ENCODE data around the gene COQ8B. TPM values are rescaled to one million over a fixed set of nuclear protein-coding genes. Genes with fewer than 3 reads are reported as not detected.

COQ8B gene
- total RNA-seq, 1 experiment from 2014 or later = 57.7 TPM

DNA sequence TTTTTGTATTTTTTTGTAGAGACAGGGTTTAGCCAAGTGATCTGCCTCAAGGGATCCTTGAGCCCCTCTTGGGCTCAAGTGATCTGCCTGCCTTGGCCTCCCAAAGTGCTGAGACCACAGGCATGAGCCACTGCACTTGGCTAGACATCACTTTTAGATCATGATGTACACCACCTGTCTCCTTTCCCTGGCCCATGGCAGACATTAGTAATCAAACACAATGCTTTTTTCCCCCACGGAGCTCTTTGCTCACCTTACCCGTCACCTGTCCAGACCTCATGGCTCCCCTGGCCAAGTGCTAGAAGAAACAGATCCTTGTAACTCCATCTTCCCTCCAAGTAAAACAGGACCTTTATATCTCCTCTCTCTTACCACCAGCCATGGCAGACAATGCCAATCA lies 44.6 kb downstream of the COQ8B start:
- no peak for TF ChIP-seq CTCF (conservative IDR thresholded peaks at IDR 0.05)
- TF ChIP-seq EZH2 (IDR thresholded peaks at IDR 0.05; ENCODE audit: low read depth) = no peak
- H3K27ac ChIP-seq = no peak overlapping the region
- H3K4me2 ChIP-seq = no peak overlapping the region
- H3K36me3 ChIP-seq (ENCODE audit: low read depth) = 0 out of 2 replicates have a peak, but pooled peaks cover 6% of the 10 kb centered on the region
- H3K79me2 ChIP-seq (ENCODE audit: low read depth) = no peaks in the 10 kb centered on the region
- no peak for DNase-seq
- no peaks in the 10 kb centered on the region for H4K20me1 ChIP-seq (ENCODE audit: insufficient read depth)
- no peaks in the 10 kb centered on the region for H3K9me3 ChIP-seq (ENCODE audit: insufficient read depth, low read depth)
- ChIA-PET CTCF (no interaction called here), POLR2A (ENCODE audit: unreplicated experiment) (interaction anchor here (0.6 kb wide), 1 partner anchor 46 kb away, joined by 6 read pairs; no protein-coding TSS in a partner anchor)
- H2AFZ ChIP-seq = no peak overlapping the region
- no TSS peak for BruUV-seq (replicated peaks)
- intact Hi-C loops (cut with micrococcal nuclease; ENCODE audit: unreplicated experiment) = no loop called here
- H3K9me2 ChIP-seq (ENCODE audit: insufficient read depth) = no peaks in the 10 kb centered on the region
- peaks cover under 1% of the 10 kb centered on the region for H3K4me1 ChIP-seq (replicated peaks; ENCODE audit: insufficient read depth)
- no peaks in the 10 kb centered on the region for H3K27me3 ChIP-seq (ENCODE audit: insufficient read depth, low read depth)
- no peak overlapping the region for H3K4me3 ChIP-seq
- no peaks in the 10 kb centered on the region; the same call in 1 of the 2 replicates for H3F3A ChIP-seq (ENCODE audit: insufficient read depth, low read depth)

GRCh38 chr19:40671404-40671803 lies 45.3 kb downstream of the COQ8B start:
- Histone ChIP-seq H3F3A (ENCODE audit: insufficient read depth, low read depth) (peaks cover 3% of the 10 kb centered on the region), H3K27ac (no peak overlapping the region), H3K79me2 (ENCODE audit: low read depth) (no peaks in the 10 kb centered on the region), H4K20me1 (ENCODE audit: insufficient read depth) (no peaks in the 10 kb centered on the region), H3K36me3 (ENCODE audit: low read depth) (0 out of 2 replicates have a peak, but pooled peaks cover 6% of the 10 kb centered on the region), H3K4me2 (no peak overlapping the region), H3K4me3 (no peak overlapping the region), H3K9me2 (ENCODE audit: insufficient read depth) (no peaks in the 10 kb centered on the region), H3K27me3 (ENCODE audit: insufficient read depth, low read depth) (no peaks in the 10 kb centered on the region), H3K4me1 (replicated peaks; ENCODE audit: insufficient read depth) (peaks cover 7% of the 10 kb centered on the region), H3K9me3 (ENCODE audit: insufficient read depth, low read depth) (no peaks in the 10 kb centered on the region), H2AFZ (no peak overlapping the region)
- intact Hi-C loops (cut with micrococcal nuclease; ENCODE audit: unreplicated experiment) = no loop called here
- TF ChIP-seq EZH2 (IDR thresholded peaks at IDR 0.05; ENCODE audit: low read depth) (no peak), CTCF (conservative IDR thresholded peaks at IDR 0.05) (no peak)
- POLR2A ChIA-PET (ENCODE audit: unreplicated experiment) = no interaction called here
- no TSS peak for BruUV-seq (replicated peaks)
- CTCF ChIA-PET = no interaction called here
- DNase-seq = no peak

GRCh38 chr19:40668991-40669614 lies 47.6 kb downstream of the COQ8B start:
- intact Hi-C loops (cut with micrococcal nuclease; ENCODE audit: unreplicated experiment) = loop anchor here (10.0 kb wide), 1 partner anchor 906 kb away; the partner anchor contains the start of gene CEACAM21
- CTCF ChIA-PET = no interaction called here
- Histone ChIP-seq H3K4me1 (replicated peaks; ENCODE audit: insufficient read depth) (peaks cover 28% of the 10 kb centered on the region), H3K36me3 (ENCODE audit: low read depth) (0 out of 2 replicates have a peak, but pooled peaks cover 6% of the 10 kb centered on the region), H4K20me1 (ENCODE audit: insufficient read depth) (no peaks in the 10 kb centered on the region), H3F3A (ENCODE audit: insufficient read depth, low read depth) (peaks cover 21% of the 10 kb centered on the region), H3K4me2 (no peak overlapping the region), H3K4me3 (no peak overlapping the region), H3K27me3 (ENCODE audit: insufficient read depth, low read depth) (no peaks in the 10 kb centered on the region), H3K9me2 (ENCODE audit: insufficient read depth) (no peaks in the 10 kb centered on the region), H2AFZ (no peak overlapping the region), H3K9me3 (ENCODE audit: insufficient read depth, low read depth) (no peaks in the 10 kb centered on the region), H3K79me2 (ENCODE audit: low read depth) (no peaks in the 10 kb centered on the region), H3K27ac (no peak overlapping the region)
- DNase-seq = no peak
- BruUV-seq (replicated peaks) = no TSS peak
- POLR2A ChIA-PET (ENCODE audit: unreplicated experiment) = no interaction called here
- TF ChIP-seq CTCF (conservative IDR thresholded peaks at IDR 0.05) (no peak), EZH2 (IDR thresholded peaks at IDR 0.05; ENCODE audit: low read depth) (no peak)
